ENCODE results near the gene ARMH2. TPM values are rescaled to one million over a fixed set of nuclear protein-coding genes. Genes with fewer than 3 reads are reported as not detected.

ARMH2 gene
- total and polyA plus RNA-seq, 9 of the 15 experiments (the other 6 are each of a cell fraction or from before 2014, with no cell fraction given), result not detected

GRCh38 chr6:24833711-24834386 lies 35.1 kb upstream of the ARMH2 start (continued):
- TF ChIP-seq REST (IDR thresholded peaks at IDR 0.05; ENCODE audit: borderline replicate concordance), result no peak
- TF ChIP-seq REST (CRISPR knock-in tag; IDR thresholded peaks at IDR 0.05; ENCODE audit: low read depth), result no peak
- TF ChIP-seq STAT5B (CRISPR knock-in tag; IDR thresholded peaks at IDR 0.05), result no peak
- no peak for TF ChIP-seq PHTF2 (CRISPR knock-in tag; IDR thresholded peaks at IDR 0.05)
- no peak for TF ChIP-seq CBFB (CRISPR knock-in tag; IDR thresholded peaks at IDR 0.05)

Data from K562 (cell line).